ENCODE results near the gene NCK1.

DNA sequence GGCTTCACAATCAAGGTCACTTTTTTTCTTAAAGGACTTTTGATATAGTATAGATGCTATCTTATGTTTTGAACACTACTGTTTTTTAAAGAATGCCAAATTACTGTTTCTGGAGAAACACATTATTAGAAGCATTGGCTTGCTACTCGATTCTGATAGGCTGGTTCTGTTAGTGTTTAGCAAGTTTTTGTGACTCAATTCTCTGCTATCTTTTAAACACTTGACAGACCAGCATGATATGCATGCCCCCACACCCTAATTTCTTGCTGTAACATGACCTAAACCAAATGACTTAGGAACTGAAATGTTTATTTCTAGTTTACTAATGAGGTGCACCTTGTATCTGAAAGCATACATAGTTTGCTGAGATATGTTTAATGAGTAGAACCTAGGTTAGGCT is 90.3 kb downstream of the NCK1 start:
- TF ChIP-seq, protein P1, sequence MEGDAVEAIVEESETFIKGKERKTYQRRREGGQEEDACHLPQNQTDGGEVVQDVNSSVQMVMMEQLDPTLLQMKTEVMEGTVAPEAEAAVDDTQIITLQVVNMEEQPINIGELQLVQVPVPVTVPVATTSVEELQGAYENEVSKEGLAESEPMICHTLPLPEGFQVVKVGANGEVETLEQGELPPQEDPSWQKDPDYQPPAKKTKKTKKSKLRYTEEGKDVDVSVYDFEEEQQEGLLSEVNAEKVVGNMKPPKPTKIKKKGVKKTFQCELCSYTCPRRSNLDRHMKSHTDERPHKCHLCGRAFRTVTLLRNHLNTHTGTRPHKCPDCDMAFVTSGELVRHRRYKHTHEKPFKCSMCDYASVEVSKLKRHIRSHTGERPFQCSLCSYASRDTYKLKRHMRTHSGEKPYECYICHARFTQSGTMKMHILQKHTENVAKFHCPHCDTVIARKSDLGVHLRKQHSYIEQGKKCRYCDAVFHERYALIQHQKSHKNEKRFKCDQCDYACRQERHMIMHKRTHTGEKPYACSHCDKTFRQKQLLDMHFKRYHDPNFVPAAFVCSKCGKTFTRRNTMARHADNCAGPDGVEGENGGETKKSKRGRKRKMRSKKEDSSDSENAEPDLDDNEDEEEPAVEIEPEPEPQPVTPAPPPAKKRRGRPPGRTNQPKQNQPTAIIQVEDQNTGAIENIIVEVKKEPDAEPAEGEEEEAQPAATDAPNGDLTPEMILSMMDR (conservative IDR thresholded peaks at IDR 0.05; ENCODE audit: low read length), result no peak
- no peak for TF ChIP-seq EZH2phosphoT487 (IDR thresholded peaks at IDR 0.05; ENCODE audit: borderline replicate concordance, low read depth, low read length)

Data from OCI-LY7 (cell line).